ENCODE results near the gene TMC5. TPM values are rescaled to one million over a fixed set of nuclear protein-coding genes. Genes with fewer than 3 reads are reported as not detected.

TMC5 gene
- total and polyA plus RNA-seq, 2 of the 13 experiments (the other 11 are each of a cell fraction or from before 2014, with no cell fraction given) = 0.09 to 0.41 TPM

- TF ChIP-seq ZBTB2 (CRISPR knock-in tag; IDR thresholded peaks at IDR 0.05; ENCODE audit: low read depth) = no peak
- 0 out of 2 replicates have a peak, but pooled peaks have one; percentile 40 for TF ChIP-seq ELF1 (CRISPR knock-in tag; IDR thresholded peaks at IDR 0.05)
- TF ChIP-seq RXRB (CRISPR knock-in tag; IDR thresholded peaks at IDR 0.05; ENCODE audit: borderline replicate concordance) = no peak
- TF ChIP-seq ZNF12 (CRISPR knock-in tag; IDR thresholded peaks at IDR 0.05) = no peak; the same call in 1 of the 2 replicates
- no peak for TF ChIP-seq ZMAT3 (CRISPR knock-in tag; conservative IDR thresholded peaks at IDR 0.05)
- no peak for TF ChIP-seq HIVEP1 (CRISPR knock-in tag; IDR thresholded peaks at IDR 0.05)
- no peak for TF ChIP-seq MLX (CRISPR knock-in tag; IDR thresholded peaks at IDR 0.05)
- 0 out of 2 replicates have a peak, but pooled peaks have one; percentile 15 for TF ChIP-seq ZNF770 (CRISPR knock-in tag; IDR thresholded peaks at IDR 0.05)
- no peak for TF ChIP-seq SP1 (IDR thresholded peaks at IDR 0.05)
- no peak for TF ChIP-seq SP1 (CRISPR knock-in tag; IDR thresholded peaks at IDR 0.05)
- TF ChIP-seq NFAT5 (CRISPR knock-in tag; IDR thresholded peaks at IDR 0.05) = no peak
- TF ChIP-seq ZNF574 (CRISPR knock-in tag; IDR thresholded peaks at IDR 0.05) = peak; percentile 47; the same call in 1 of the 2 replicates
- TF ChIP-seq TEAD3 (CRISPR knock-in tag; optimal IDR thresholded peaks at IDR 0.05; ENCODE audit: borderline replicate concordance) = peak; percentile 49
- TF ChIP-seq GATAD1 (CRISPR knock-in tag; IDR thresholded peaks at IDR 0.05) = no peak
- 0 out of 2 replicates have a peak, but pooled peaks have one; percentile 22 for TF ChIP-seq ZSCAN12 (CRISPR knock-in tag; IDR thresholded peaks at IDR 0.05)
- no peak for TF ChIP-seq NR2F2 (IDR thresholded peaks at IDR 0.05; ENCODE audit: borderline replicate concordance, low read depth)
- TF ChIP-seq HOXA3 (CRISPR knock-in tag; IDR thresholded peaks at IDR 0.05) = peak; percentile 7; the same call in 1 of the 2 replicates
- 0 out of 2 replicates have a peak, but pooled peaks have one; percentile 29 for TF ChIP-seq KAT8 (CRISPR knock-in tag; IDR thresholded peaks at IDR 0.05)
- no peak for TF ChIP-seq GABPB1 (CRISPR knock-in tag; IDR thresholded peaks at IDR 0.05)
- TF ChIP-seq FOXK1 (CRISPR knock-in tag; IDR thresholded peaks at IDR 0.05; ENCODE audit: borderline replicate concordance, low read depth) = 0 out of 2 replicates have a peak, but pooled peaks have one; percentile 16
Observed at GRCh38 chr16:19389246-19389645, 28.4 kb upstream of the TMC5 start (continued).
